B cell (primary cell): Measurements from ENCODE around the gene PA2G4.

ENCODE experiments used
- EZH2 ChIP-seq: IDR thresholded peaks from 2 replicates; pipeline ENCODE4 v1.6.1; 2012; ENCODE audit warnings: borderline replicate concordance, low read depth, mild to moderate bottlenecking, moderate library complexity, low read length; ENCODE audit not compliant: insufficient read depth, poor library complexity, severe bottlenecking
- TF ChIP-seq, protein P1 (sequence below): fragments of 200-600 bp; IDR thresholded peaks from one replicate; pipeline ENCODE4 v1.8.0; 2022; ENCODE audit warnings: antibody characterized with exemption, mild to moderate bottlenecking

DNA sequence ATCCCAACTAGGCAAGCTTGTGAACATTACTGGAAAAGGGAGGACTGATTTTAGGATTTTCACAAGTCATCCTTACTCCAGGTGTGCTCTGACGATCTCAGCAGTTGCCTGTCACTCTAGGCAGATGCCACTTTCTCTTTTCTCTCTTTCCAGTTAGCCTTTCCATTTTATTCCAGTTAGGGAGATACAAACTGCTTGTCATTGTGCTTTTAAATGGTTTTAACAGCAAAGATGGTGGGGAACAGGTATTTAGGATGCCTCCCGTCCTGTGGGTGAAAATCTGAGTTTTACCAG lies 1.2 kb downstream of the PA2G4 start:
- no peak for TF ChIP-seq EZH2
- TF ChIP-seq, protein P1, sequence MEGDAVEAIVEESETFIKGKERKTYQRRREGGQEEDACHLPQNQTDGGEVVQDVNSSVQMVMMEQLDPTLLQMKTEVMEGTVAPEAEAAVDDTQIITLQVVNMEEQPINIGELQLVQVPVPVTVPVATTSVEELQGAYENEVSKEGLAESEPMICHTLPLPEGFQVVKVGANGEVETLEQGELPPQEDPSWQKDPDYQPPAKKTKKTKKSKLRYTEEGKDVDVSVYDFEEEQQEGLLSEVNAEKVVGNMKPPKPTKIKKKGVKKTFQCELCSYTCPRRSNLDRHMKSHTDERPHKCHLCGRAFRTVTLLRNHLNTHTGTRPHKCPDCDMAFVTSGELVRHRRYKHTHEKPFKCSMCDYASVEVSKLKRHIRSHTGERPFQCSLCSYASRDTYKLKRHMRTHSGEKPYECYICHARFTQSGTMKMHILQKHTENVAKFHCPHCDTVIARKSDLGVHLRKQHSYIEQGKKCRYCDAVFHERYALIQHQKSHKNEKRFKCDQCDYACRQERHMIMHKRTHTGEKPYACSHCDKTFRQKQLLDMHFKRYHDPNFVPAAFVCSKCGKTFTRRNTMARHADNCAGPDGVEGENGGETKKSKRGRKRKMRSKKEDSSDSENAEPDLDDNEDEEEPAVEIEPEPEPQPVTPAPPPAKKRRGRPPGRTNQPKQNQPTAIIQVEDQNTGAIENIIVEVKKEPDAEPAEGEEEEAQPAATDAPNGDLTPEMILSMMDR = no peak
